HG03460 (cell line): ENCODE measurements around the gene TMEM238.
"Not testable (repeated sequence)": the region's sequence is repeated elsewhere in the genome, so short reads cannot be mapped to it uniquely, and the experiment has no call there.

Source experiments
- ATAC-seq: cut with Tn5 transposase; IDR thresholded peaks from one replicate; pipeline ENCODE4 v1.9.1; 2021; ENCODE audit not compliant: unreplicated experiment

The TMEM238 gene

GRCh38 chr19:55402509-55402908, 18.4 kb upstream of the TMEM238 start:
- no peak for ATAC-seq

GRCh38 chr19:55401390-55401789, 17.3 kb upstream of the TMEM238 start:
- ATAC-seq, result not testable (repeated sequence)

- no peak for ATAC-seq
Measured at GRCh38 chr19:55400281-55401087, 16.4 kb upstream of the TMEM238 start.

GRCh38 chr19:55398200-55398925, 14.3 kb upstream of the TMEM238 start:
- no peak for ATAC-seq

GRCh38 chr19:55392820-55393761, 9.0 kb upstream of the TMEM238 start:
- no peak for ATAC-seq

- no peak for ATAC-seq
Measured at GRCh38 chr19:55391702-55392615, 7.9 kb upstream of the TMEM238 start.

GRCh38 chr19:55391191-55391670, 7.1 kb upstream of the TMEM238 start:
- no peak for ATAC-seq

GRCh38 chr19:55390461-55390880, 6.4 kb upstream of the TMEM238 start:
- ATAC-seq, result no peak

- no peak for ATAC-seq
Measured at GRCh38 chr19:55389386-55390317, 5.6 kb upstream of the TMEM238 start.

GRCh38 chr19:55387736-55388497, 3.8 kb upstream of the TMEM238 start:
- ATAC-seq, result no peak

- ATAC-seq, result no peak
Measured at GRCh38 chr19:55386493-55386971, 2.4 kb upstream of the TMEM238 start.

- peak; percentile 69 for ATAC-seq
Measured at GRCh38 chr19:55385724-55386492, 1.8 kb upstream of the TMEM238 start, which contains the start of gene RPL28. Gene RPL28 (plus strand): TSS chr19:55385932. CDS start chr19:55386358, 426 bp downstream.

GRCh38 chr19:55384920-55385723, 1.0 kb upstream of the TMEM238 start:
- ATAC-seq, result peak; percentile 61

GRCh38 chr19:55383279-55384130, 587 bp downstream of the TMEM238 start:
- no peak for ATAC-seq

GRCh38 chr19:55382522-55383054, 1.5 kb downstream of the TMEM238 start:
- no peak for ATAC-seq
